NCI-H1436 (cell line): ENCODE data around the gene PPP4C.
"Not testable (repeated sequence)": the region's sequence is repeated elsewhere in the genome, so short reads cannot be mapped to it uniquely, and the experiment has no call there.

Experiments
- DNase-seq: peaks from one replicate; lab custom pipeline; 2025; lab: John Stamatoyannopoulos, UW

The PPP4C gene

GRCh38 chr16:30096862-30097563 lies 21.2 kb downstream of the PPP4C start:
- DNase-seq: no peak

GRCh38 chr16:30104090-30104489 lies 28.3 kb downstream of the PPP4C start:
- no peak for DNase-seq

- DNase-seq: no peak
Observed at GRCh38 chr16:30104492-30104891, 28.7 kb downstream of the PPP4C start.

- DNase-seq: no peak
Observed at GRCh38 chr16:30108059-30108850, 32.5 kb downstream of the PPP4C start.

- DNase-seq: no peak
Observed at GRCh38 chr16:30110661-30111060, 34.9 kb downstream of the PPP4C start.

GRCh38 chr16:30112197-30113030 lies 36.6 kb downstream of the PPP4C start:
- DNase-seq: peak; percentile 9

GRCh38 chr16:30113031-30113710 lies 37.4 kb downstream of the PPP4C start, which contains the start of gene GDPD3:
Gene GDPD3 (minus strand): TSS chr16:30113537. CDS start chr16:30113478, 59 bp downstream.
- DNase-seq: no peak

- no peak for DNase-seq
Observed at GRCh38 chr16:30113711-30114333, 38.0 kb downstream of the PPP4C start.

- DNase-seq: no peak
Observed at GRCh38 chr16:30114411-30114810, 38.6 kb downstream of the PPP4C start.

GRCh38 chr16:30114833-30115232 lies 39.0 kb downstream of the PPP4C start:
- not testable (repeated sequence) for DNase-seq

GRCh38 chr16:30115238-30115637 lies 39.4 kb downstream of the PPP4C start:
- no peak for DNase-seq

- no peak for DNase-seq
Observed at GRCh38 chr16:30116291-30117207, 40.8 kb downstream of the PPP4C start.

- DNase-seq: no peak
Observed at GRCh38 chr16:30117768-30118167, 42.0 kb downstream of the PPP4C start.

GRCh38 chr16:30119428-30119827 lies 43.6 kb downstream of the PPP4C start:
- no peak for DNase-seq

- DNase-seq: no peak
Observed at GRCh38 chr16:30120340-30121105, 44.7 kb downstream of the PPP4C start.

GRCh38 chr16:30121741-30122571 lies 46.2 kb downstream of the PPP4C start:
- DNase-seq: no peak

GRCh38 chr16:30122604-30123160 lies 46.9 kb downstream of the PPP4C start:
- DNase-seq: peak; percentile 35

GRCh38 chr16:30124985-30125379 lies 49.2 kb downstream of the PPP4C start:
- DNase-seq: no peak
